WTC11 (cell line): ENCODE measurements around the gene STK40. TPM values are rescaled to one million over a fixed set of nuclear protein-coding genes. Genes with fewer than 3 reads are reported as not detected.

Source experiments
- ATAC-seq: fragments of 200-7000 bp; cut with Tn5 transposase; 2 replicates; pipeline ENCODE4 v1.10.0; 2021; ENCODE audit warnings: mild to moderate bottlenecking, moderate library complexity
- CTCF ChIA-PET: fragments of 300-600 bp; sonication (Branson Sonifier 250); formaldehyde crosslinking; loops from one replicate; lab custom pipeline; 2021; ENCODE audit warnings: antibody characterized with exemption; lab: Charles Lee
- POLR2A ChIA-PET: fragments of 350-600 bp; sonication (Branson Sonifier 250); formaldehyde crosslinking; loops from one replicate; lab custom pipeline; 2021; ENCODE audit warnings: antibody characterized with exemption; lab: Charles Lee
- DNase-seq: peaks from one replicate; pipeline ENCODE4 v3.0.0; 2021; ENCODE audit warnings: low spot score
- H3K27ac Mint-ChIP-seq: 2 replicates; pipeline ENCODE4 v1.8.0; 2021; ENCODE audit warnings: mixed read lengths
- H3K27me3 Mint-ChIP-seq: 2 replicates; pipeline ENCODE4 v1.8.0; 2021; ENCODE audit warnings: low read depth, mild to moderate bottlenecking, moderate library complexity, mixed read lengths
- H3K36me3 Mint-ChIP-seq: 2 replicates; pipeline ENCODE4 v1.8.0; 2021; ENCODE audit warnings: mixed read lengths
- H3K4me1 Mint-ChIP-seq: 2 replicates; pipeline ENCODE4 v1.8.0; 2022; ENCODE audit warnings: mixed read lengths
- H3K4me3 Mint-ChIP-seq: 2 replicates; pipeline ENCODE4 v1.8.0; 2021; ENCODE audit warnings: mild to moderate bottlenecking, moderate library complexity, mixed read lengths
- H3K9me3 Mint-ChIP-seq: 2 replicates; pipeline ENCODE4 v1.8.0; 2021; ENCODE audit warnings: mixed read lengths
- ARID4B ChIP-seq: sonication (generic); formaldehyde crosslinking; IDR thresholded peaks from 2 replicates; pipeline ENCODE4 v1.8.0; 2023; ENCODE audit warnings: missing genetic modification reagents, mild to moderate bottlenecking, borderline replicate concordance
- ATF1 ChIP-seq: sonication (generic); formaldehyde crosslinking; IDR thresholded peaks from 2 replicates; pipeline ENCODE4 v1.8.1; 2023; ENCODE audit warnings: mild to moderate bottlenecking, moderate library complexity, missing genetic modification reagents
- CREB1 ChIP-seq: sonication (generic); formaldehyde crosslinking; IDR thresholded peaks from 2 replicates; pipeline ENCODE4 v1.8.0; 2023; ENCODE audit warnings: mild to moderate bottlenecking, missing genetic modification reagents
- CTCF ChIP-seq: fragments of 200-600 bp; IDR thresholded peaks from 2 replicates; pipeline ENCODE4 v1.8.0; 2022; ENCODE audit warnings: antibody characterized with exemption
- FOXK1 ChIP-seq: sonication (generic); formaldehyde crosslinking; IDR thresholded peaks from 2 replicates; pipeline ENCODE4 v1.8.0; 2022; ENCODE audit warnings: mild to moderate bottlenecking, moderate library complexity, missing genetic modification reagents
- GTF2I ChIP-seq: fragments of 250-450 bp; sonication (Bioruptor Pico); conservative IDR thresholded peaks from 2 replicates; pipeline ENCODE4 v1.4.0; 2021; ENCODE audit warnings: mild to moderate bottlenecking
- KAT7 ChIP-seq: sonication (generic); formaldehyde crosslinking; IDR thresholded peaks from 2 replicates; pipeline ENCODE4 v1.8.1; 2023; ENCODE audit warnings: missing genetic modification reagents, mild to moderate bottlenecking, borderline replicate concordance
- NFYB ChIP-seq: sonication (generic); formaldehyde crosslinking; conservative IDR thresholded peaks from 2 replicates; pipeline ENCODE4 v1.8.0; 2022; ENCODE audit warnings: low read depth, missing genetic modification reagents
- NR2C2 ChIP-seq: sonication (generic); formaldehyde crosslinking; IDR thresholded peaks from 2 replicates; pipeline ENCODE4 v1.8.0; 2022; ENCODE audit warnings: mild to moderate bottlenecking, missing genetic modification reagents
- NR3C1 ChIP-seq: sonication (generic); formaldehyde crosslinking; conservative IDR thresholded peaks from 2 replicates; pipeline ENCODE4 v1.8.1; 2023; ENCODE audit warnings: low read depth, mild to moderate bottlenecking, missing genetic modification reagents
- PREB ChIP-seq: sonication (generic); formaldehyde crosslinking; IDR thresholded peaks from 2 replicates; pipeline ENCODE4 v1.8.1; 2022; ENCODE audit warnings: mild to moderate bottlenecking, missing genetic modification reagents, moderate library complexity, borderline replicate concordance
- STAT6 ChIP-seq: sonication (generic); formaldehyde crosslinking; conservative IDR thresholded peaks from 2 replicates; pipeline ENCODE4 v1.8.1; 2023; ENCODE audit warnings: mild to moderate bottlenecking, low read depth, missing genetic modification reagents, moderate library complexity
- USF2 ChIP-seq: sonication (generic); formaldehyde crosslinking; IDR thresholded peaks from 2 replicates; pipeline ENCODE4 v1.8.1; 2023; ENCODE audit warnings: mild to moderate bottlenecking, missing genetic modification reagents, moderate library complexity
- ZMAT4 ChIP-seq: fragments of 250-450 bp; sonication (Bioruptor Pico); IDR thresholded peaks from 2 replicates; pipeline ENCODE4 v1.9.0; 2021; ENCODE audit warnings: mild to moderate bottlenecking
- ZNF263 ChIP-seq: sonication (generic); formaldehyde crosslinking; IDR thresholded peaks from 2 replicates; pipeline ENCODE4 v1.8.1; 2022; ENCODE audit warnings: low read depth, mild to moderate bottlenecking, moderate library complexity, missing genetic modification reagents
- ZNF396 ChIP-seq: fragments of 250-450 bp; sonication (Bioruptor Pico); IDR thresholded peaks from 2 replicates; pipeline ENCODE4 v1.8.0; 2021; ENCODE audit warnings: mild to moderate bottlenecking, moderate library complexity, borderline replicate concordance
- ZNF423 ChIP-seq: fragments of 250-450 bp; sonication (Bioruptor Pico); IDR thresholded peaks from 2 replicates; pipeline ENCODE4 v2.1.2; 2022; ENCODE audit warnings: mild to moderate bottlenecking, moderate library complexity
- ZNF425 ChIP-seq: fragments of 250-450 bp; sonication (Bioruptor Pico); conservative IDR thresholded peaks from 2 replicates; pipeline ENCODE4 v1.9.0; 2021; ENCODE audit warnings: mild to moderate bottlenecking
- total RNA-seq: library from RNA; stranded (reverse); gene quantifications from 3 replicates; pipeline ENCODE4 v1.2.3, GENCODE V29; 2021

The STK40 gene
- total RNA-seq, 1 experiment from 2014 or later = 24.7 TPM

- ChIA-PET CTCF (no interaction called here), POLR2A (no interaction called here)
- Mint-ChIP-seq H3K27ac (peak overlapping the region; percentile 42; the same call in 1 of the 2 replicates), H3K4me3 (no peak overlapping the region), H3K9me3 (no peaks in the 10 kb centered on the region), H3K4me1 (peaks cover 17% of the 10 kb centered on the region), H3K36me3 (peaks cover 11% of the 10 kb centered on the region), H3K27me3 (no peaks in the 10 kb centered on the region)
- DNase-seq = no peak
- no peak for TF ChIP-seq CTCF
- TF ChIP-seq CREB1 (CRISPR knock-in tag) = no peak
- TF ChIP-seq STAT6 (CRISPR knock-in tag) = no peak
- no peak for TF ChIP-seq FOXK1 (CRISPR knock-in tag)
- TF ChIP-seq ARID4B = no peak
- no peak for TF ChIP-seq NFYB (CRISPR knock-in tag)
- no peak for TF ChIP-seq PREB (CRISPR knock-in tag)
- no peak for TF ChIP-seq ZNF425 (CRISPR knock-in tag)
- no peak for TF ChIP-seq ZNF396
- no peak for TF ChIP-seq ATF1
- no peak for TF ChIP-seq KAT7 (CRISPR knock-in tag)
- no peak for TF ChIP-seq GTF2I (CRISPR knock-in tag)
- no peak for TF ChIP-seq ZNF423 (CRISPR knock-in tag)
- no peak for TF ChIP-seq ZMAT4 (CRISPR knock-in tag)
- no peak for TF ChIP-seq NR2C2 (CRISPR knock-in tag)
- TF ChIP-seq NR3C1 = no peak
- TF ChIP-seq ZNF263 (CRISPR knock-in tag) = no peak
- TF ChIP-seq USF2 = no peak
- ATAC-seq = no peak
Measured at GRCh38 chr1:36391271-36391670, 5.5 kb upstream of the STK40 start.
